SU-DHL-6 (cell line): ENCODE data around the gene DPP10.

Source experiments
- EZH2phosphoT487 ChIP-seq: fragments of 200-600 bp; sonication (generic), shearing (Covaris generic); conservative IDR thresholded peaks from 2 replicates; pipeline ENCODE4 v1.6.1; 2018; ENCODE audit warnings: mild to moderate bottlenecking, antibody characterized with exemption, low read length, moderate library complexity, mixed read lengths
- TF ChIP-seq, protein P1 (sequence below): fragments of 200-600 bp; sonication (generic); IDR thresholded peaks from one replicate; pipeline ENCODE4 v1.5.1; 2017; ENCODE audit warnings: antibody characterized with exemption, mild to moderate bottlenecking, low read length, moderate library complexity; ENCODE audit not compliant: insufficient read depth, poor library complexity, severe bottlenecking

DNA sequence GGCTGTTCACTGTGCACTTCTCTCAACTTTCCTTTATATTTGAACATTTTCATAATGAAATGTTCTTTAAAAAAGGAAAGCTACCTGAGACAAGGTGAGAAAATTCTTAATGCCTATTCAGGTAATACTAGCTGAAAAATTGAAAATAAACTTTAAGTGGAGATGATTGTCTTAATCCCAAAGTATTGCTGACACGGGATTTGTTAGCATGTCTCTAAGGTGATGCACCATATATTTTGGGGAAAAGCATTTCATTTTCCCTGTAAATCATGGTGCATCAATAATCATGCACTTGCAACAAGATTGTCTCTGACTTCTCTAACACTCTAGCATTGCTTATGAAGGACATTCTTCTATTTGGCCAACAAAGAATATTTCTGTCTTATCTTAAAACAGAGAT is 848.0 kb downstream of the DPP10 start:
- TF ChIP-seq, protein P1, sequence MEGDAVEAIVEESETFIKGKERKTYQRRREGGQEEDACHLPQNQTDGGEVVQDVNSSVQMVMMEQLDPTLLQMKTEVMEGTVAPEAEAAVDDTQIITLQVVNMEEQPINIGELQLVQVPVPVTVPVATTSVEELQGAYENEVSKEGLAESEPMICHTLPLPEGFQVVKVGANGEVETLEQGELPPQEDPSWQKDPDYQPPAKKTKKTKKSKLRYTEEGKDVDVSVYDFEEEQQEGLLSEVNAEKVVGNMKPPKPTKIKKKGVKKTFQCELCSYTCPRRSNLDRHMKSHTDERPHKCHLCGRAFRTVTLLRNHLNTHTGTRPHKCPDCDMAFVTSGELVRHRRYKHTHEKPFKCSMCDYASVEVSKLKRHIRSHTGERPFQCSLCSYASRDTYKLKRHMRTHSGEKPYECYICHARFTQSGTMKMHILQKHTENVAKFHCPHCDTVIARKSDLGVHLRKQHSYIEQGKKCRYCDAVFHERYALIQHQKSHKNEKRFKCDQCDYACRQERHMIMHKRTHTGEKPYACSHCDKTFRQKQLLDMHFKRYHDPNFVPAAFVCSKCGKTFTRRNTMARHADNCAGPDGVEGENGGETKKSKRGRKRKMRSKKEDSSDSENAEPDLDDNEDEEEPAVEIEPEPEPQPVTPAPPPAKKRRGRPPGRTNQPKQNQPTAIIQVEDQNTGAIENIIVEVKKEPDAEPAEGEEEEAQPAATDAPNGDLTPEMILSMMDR = no peak
- TF ChIP-seq EZH2phosphoT487 = no peak
